Germinal center (tissue), 1 donor: ENCODE results near the gene ADISSP.

Experiments used
- DNase-seq: peaks from one replicate; pipeline ENCODE4 v3.0.0; 2012; ENCODE audit warnings: mixed read lengths, low spot score

The ADISSP gene

GRCh38 chr20:3714092-3714491, 53.5 kb downstream of the ADISSP start:
- DNase-seq, result no peak

- no peak for DNase-seq
Observed at GRCh38 chr20:3712279-3712873, 55.2 kb downstream of the ADISSP start, which contains the start of gene SIGLEC1. TSS of gene SIGLEC1 (minus strand) at chr20:3712600. CDS start at chr20:3707128, 5,472 bp downstream.

GRCh38 chr20:3711484-3711941, 56.0 kb downstream of the ADISSP start:
- DNase-seq, result no peak

- DNase-seq, result peak; percentile 87
Observed at GRCh38 chr20:3710703-3711483, 56.7 kb downstream of the ADISSP start.

GRCh38 chr20:3710011-3710466, 57.5 kb downstream of the ADISSP start:
- DNase-seq, result no peak

- no peak for DNase-seq
Observed at GRCh38 chr20:3707508-3707899, 60.0 kb downstream of the ADISSP start.

GRCh38 chr20:3706774-3707507, 60.6 kb downstream of the ADISSP start:
- no peak for DNase-seq

GRCh38 chr20:3705970-3706739, 61.4 kb downstream of the ADISSP start:
- no peak for DNase-seq

- DNase-seq, result no peak
Observed at GRCh38 chr20:3705491-3705969, 62.0 kb downstream of the ADISSP start.

- DNase-seq, result no peak
Observed at GRCh38 chr20:3704087-3704486, 63.5 kb downstream of the ADISSP start.
